Measurements from ENCODE around the gene C12orf75.
"Not testable (repeated sequence)": the region's sequence is repeated elsewhere in the genome, so short reads cannot be mapped to it uniquely, and the experiment has no call there.

Gene C12orf75

DNA sequence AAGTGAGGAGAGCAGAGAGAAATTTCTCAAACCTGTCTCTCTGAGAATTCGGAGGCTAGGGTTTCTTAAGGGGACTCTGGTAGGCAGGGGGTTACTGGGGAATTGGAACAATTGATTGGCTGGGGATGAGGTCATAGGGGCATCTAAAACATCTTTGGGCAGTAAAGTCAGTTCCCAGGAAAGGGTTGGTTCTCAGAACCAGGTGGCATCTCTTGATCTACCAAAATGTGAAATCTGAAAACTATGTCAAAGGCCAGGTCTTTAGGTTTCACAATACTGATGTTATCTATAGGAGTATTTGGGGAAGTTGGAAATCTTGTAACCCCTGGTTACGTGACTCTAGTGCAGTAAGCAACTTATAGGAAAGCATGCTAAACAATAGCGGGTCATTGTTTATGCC lies 6.9 kb downstream of the C12orf75 start:
- no peak overlapping the region for H3K4me3 ChIP-seq (replicated peaks in 1 of 2; ENCODE audit: low read depth in 2 of 2, low read length in 2 of 2)
- DNase-seq (ENCODE audit: low read depth in 2 of 2): no peak
- TF ChIP-seq CTCF (IDR thresholded peaks at IDR 0.05; ENCODE audit: low read depth, low read length): no peak

DNA sequence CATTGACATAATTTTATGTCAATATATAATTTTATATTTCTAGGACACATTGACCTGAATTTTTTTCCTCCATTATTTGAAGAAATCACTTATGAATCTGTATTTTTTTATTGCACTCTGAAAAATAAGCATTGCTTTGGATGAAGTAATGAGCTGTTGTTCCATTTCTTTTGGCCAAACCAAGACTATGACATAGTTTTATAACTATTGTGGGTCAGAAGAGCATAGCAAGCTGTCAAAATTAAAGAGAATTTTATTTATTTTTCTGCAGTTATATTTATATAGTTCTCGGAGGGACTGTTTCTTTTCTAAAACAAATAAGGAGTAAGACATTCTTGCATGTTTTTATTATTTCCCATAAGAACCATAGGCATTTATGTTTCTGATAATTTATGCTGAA lies 8.5 kb downstream of the C12orf75 start:
- no peak for DNase-seq (ENCODE audit: low read depth in 2 of 2)
- TF ChIP-seq CTCF (IDR thresholded peaks at IDR 0.05; ENCODE audit: low read depth, low read length): no peak
- no peak overlapping the region for H3K4me3 ChIP-seq (replicated peaks in 1 of 2; ENCODE audit: low read depth in 2 of 2, low read length in 2 of 2)

GRCh38 chr12:105341010-105341409 lies 10.5 kb downstream of the C12orf75 start:
- TF ChIP-seq CTCF (IDR thresholded peaks at IDR 0.05; ENCODE audit: low read depth, low read length): no peak
- no peak overlapping the region for H3K4me3 ChIP-seq (replicated peaks in 1 of 2; ENCODE audit: low read depth in 2 of 2, low read length in 2 of 2)
- peak in 1 of 2 donors; percentile 69 for DNase-seq (ENCODE audit: low read depth in 2 of 2)

- not testable (repeated sequence) for H3K4me3 ChIP-seq (replicated peaks in 1 of 2; ENCODE audit: low read depth in 2 of 2, low read length in 2 of 2); DNase-seq (ENCODE audit: low read depth in 2 of 2)
These were observed 11.1 kb downstream of the C12orf75 start for GRCh38 chr12:105341620-105342019.

GRCh38 chr12:105342464-105342863 lies 12.0 kb downstream of the C12orf75 start:
- no peak for TF ChIP-seq CTCF (IDR thresholded peaks at IDR 0.05; ENCODE audit: low read depth, low read length)
- no peak for DNase-seq (ENCODE audit: low read depth in 2 of 2)
- no peak overlapping the region for H3K4me3 ChIP-seq (replicated peaks in 1 of 2; ENCODE audit: low read depth in 2 of 2, low read length in 2 of 2)

- no peak for DNase-seq (ENCODE audit: low read depth in 2 of 2)
- no peak overlapping the region for H3K4me3 ChIP-seq (replicated peaks in 1 of 2; ENCODE audit: low read depth in 2 of 2, low read length in 2 of 2)
- TF ChIP-seq CTCF (IDR thresholded peaks at IDR 0.05; ENCODE audit: low read depth, low read length): no peak
These were observed 13.3 kb downstream of the C12orf75 start for GRCh38 chr12:105343836-105344235.

DNA sequence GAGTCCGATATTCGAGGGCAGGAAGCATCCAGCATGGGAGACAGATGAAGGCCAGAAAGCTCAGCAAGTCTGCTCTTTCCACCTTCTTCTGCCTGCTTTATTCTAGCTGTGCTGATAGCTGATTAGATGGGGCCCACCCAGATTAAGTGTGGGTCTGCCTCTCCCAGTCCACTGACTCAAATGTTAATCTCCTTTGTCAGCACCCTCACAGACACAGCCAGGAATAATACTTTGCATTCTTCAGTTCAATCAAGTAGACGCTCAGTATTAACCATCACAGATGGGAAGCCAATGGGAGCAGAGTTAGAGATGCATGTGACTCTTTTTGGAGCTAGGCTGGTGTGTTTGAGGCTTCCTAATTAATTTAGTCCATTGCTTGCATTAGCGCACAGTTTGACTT lies 17.0 kb downstream of the C12orf75 start:
- DNase-seq (ENCODE audit: low read depth in 2 of 2): no peak
- no peak for TF ChIP-seq CTCF (IDR thresholded peaks at IDR 0.05; ENCODE audit: low read depth, low read length)
- no peak overlapping the region for H3K4me3 ChIP-seq (replicated peaks in 1 of 2; ENCODE audit: low read depth in 2 of 2, low read length in 2 of 2)

All from cardiac fibroblast (primary cell).